ENCODE results near the gene TAAR5.
A peak's percentile ranks its signal among the peaks of the same experiment; 100 is the strongest.

The TAAR5 gene

GRCh38 chr6:132598473-132598872 lies 8.9 kb upstream of the TAAR5 start:
- DNase-seq (ENCODE audit: low read depth) = peak; percentile 27
- TF ChIP-seq POLR2A (IDR thresholded peaks at IDR 0.05; ENCODE audit: extremely low read depth, insufficient read length) (no peak), CTCF (IDR thresholded peaks at IDR 0.05; ENCODE audit: low read depth, low read length) (peak; percentile 44)

GRCh38 chr6:132596201-132596600 lies 6.7 kb upstream of the TAAR5 start:
- TF ChIP-seq MAX (IDR thresholded peaks at IDR 0.05; ENCODE audit: low read depth, low read length) = no peak
- TF ChIP-seq POLR2A (IDR thresholded peaks at IDR 0.05; ENCODE audit: extremely low read depth, insufficient read length) = no peak
- no peak for TF ChIP-seq MYC (IDR thresholded peaks at IDR 0.05; ENCODE audit: low read depth, low read length)
- no peak for TF ChIP-seq CTCF (IDR thresholded peaks at IDR 0.05; ENCODE audit: low read depth, low read length)
- DNase-seq (ENCODE audit: low read depth) = no peak
- H3K4me3 ChIP-seq (ENCODE audit: low read depth, low read length) = no peak overlapping the region

More at GRCh38 chr6:132598473-132598872, 8.9 kb upstream of the TAAR5 start:
- no peak overlapping the region for H3K4me3 ChIP-seq (ENCODE audit: low read depth, low read length)

GRCh38 chr6:132592855-132593254 lies 3.3 kb upstream of the TAAR5 start:
- no peak for TF ChIP-seq MAX (IDR thresholded peaks at IDR 0.05; ENCODE audit: low read depth, low read length)
- TF ChIP-seq CTCF (IDR thresholded peaks at IDR 0.05; ENCODE audit: low read depth, low read length) = no peak
- no peak overlapping the region for H3K4me3 ChIP-seq (ENCODE audit: low read depth, low read length)
- DNase-seq (ENCODE audit: low read depth) = peak; percentile 3

GRCh38 chr6:132590362-132590761 lies 821 bp upstream of the TAAR5 start:
- DNase-seq (ENCODE audit: low read depth) = no peak
- H3K4me3 ChIP-seq (ENCODE audit: low read depth, low read length) = no peak overlapping the region
- no peak for TF ChIP-seq MYC (IDR thresholded peaks at IDR 0.05; ENCODE audit: low read depth, low read length)
- no peak for TF ChIP-seq POLR2A (IDR thresholded peaks at IDR 0.05; ENCODE audit: extremely low read depth, insufficient read length)
- no peak for TF ChIP-seq MAX (IDR thresholded peaks at IDR 0.05; ENCODE audit: low read depth, low read length)
- TF ChIP-seq CTCF (IDR thresholded peaks at IDR 0.05; ENCODE audit: low read depth, low read length) = no peak

GRCh38 chr6:132587424-132587823 lies 2.1 kb downstream of the TAAR5 start:
- DNase-seq (ENCODE audit: low read depth) = peak; percentile 7
- H3K4me3 ChIP-seq (ENCODE audit: low read depth, low read length) = no peak overlapping the region
- TF ChIP-seq MYC (IDR thresholded peaks at IDR 0.05; ENCODE audit: low read depth, low read length) = no peak
- TF ChIP-seq CTCF (IDR thresholded peaks at IDR 0.05; ENCODE audit: low read depth, low read length) = no peak
- TF ChIP-seq MAX (IDR thresholded peaks at IDR 0.05; ENCODE audit: low read depth, low read length) = no peak
- no peak for TF ChIP-seq POLR2A (IDR thresholded peaks at IDR 0.05; ENCODE audit: extremely low read depth, insufficient read length)

GRCh38 chr6:132584698-132585097 lies 4.8 kb downstream of the TAAR5 start:
- TF ChIP-seq POLR2A (IDR thresholded peaks at IDR 0.05; ENCODE audit: extremely low read depth, insufficient read length) = no peak
- TF ChIP-seq MYC (IDR thresholded peaks at IDR 0.05; ENCODE audit: low read depth, low read length) = no peak
- no peak for TF ChIP-seq MAX (IDR thresholded peaks at IDR 0.05; ENCODE audit: low read depth, low read length)
- TF ChIP-seq CTCF (IDR thresholded peaks at IDR 0.05; ENCODE audit: low read depth, low read length) = no peak
- no peak for DNase-seq (ENCODE audit: low read depth)
- H3K4me3 ChIP-seq (ENCODE audit: low read depth, low read length) = no peak overlapping the region
